ENCODE measurements around the gene RGS7. TPM values are rescaled to one million over a fixed set of nuclear protein-coding genes. Genes with fewer than 3 reads are reported as not detected.

Gene RGS7
- total and polyA plus RNA-seq, 2 of the 4 experiments (the other 2 are of a cell fraction), result 0.58 to 0.72 TPM

GRCh38 chr1:240909701-240910457 lies 447.1 kb downstream of the RGS7 start:
- in situ Hi-C loops (cut with MboI; ENCODE audit: low sequenced_read_pairs) (no loop called here), dilution Hi-C loops (cut with HindIII; ENCODE audit: low sequenced_read_pairs, unreplicated experiment) (no loop called here), intact Hi-C loops (cut with micrococcal nuclease) (no loop called here)
- H3K18ac ChIP-seq (ENCODE audit: low read depth, low read length), result no peak overlapping the region
- no peak overlapping the region for H4K8ac ChIP-seq (ENCODE audit: low read depth in 2 of 2, low read length in 2 of 2)
- H2BK15ac ChIP-seq (ENCODE audit: low read depth, low read length), result no peak overlapping the region
- H3K79me1 ChIP-seq (ENCODE audit: low read depth in 1 of 2, low read length in 2 of 2), result no peaks in the 10 kb centered on the region
- no peak overlapping the region for H3K14ac ChIP-seq (replicated peaks; ENCODE audit: low read depth, low read length)
- H3K27ac ChIP-seq (ENCODE audit: insufficient read depth, low read length), result no peak overlapping the region
- 60% methylated on average over 2 of the region's 12 CpGs; no CpG with 5 or more reads in 1 of the 2 experiments for WGBS, 2 experiments (ENCODE audit: extremely low coverage in 2 of 2, insufficient read length in 1 of 2)
- no peak for TF ChIP-seq POLR2A (IDR thresholded peaks at IDR 0.05; ENCODE audit: low read depth, low read length)
- TF ChIP-seq MAFK (IDR thresholded peaks at IDR 0.05; ENCODE audit: low read depth, low read length), result no peak
- no peak for TF ChIP-seq MAZ (IDR thresholded peaks at IDR 0.05; ENCODE audit: borderline replicate concordance, low read depth, low read length)
- TF ChIP-seq USF2 (IDR thresholded peaks at IDR 0.05; ENCODE audit: low read depth, low read length), result no peak
- no peak for TF ChIP-seq NFE2L2 (IDR thresholded peaks at IDR 0.05; ENCODE audit: low read depth, low read length)
- no peak for TF ChIP-seq RFX5 (IDR thresholded peaks at IDR 0.05; ENCODE audit: low read depth, low read length)
- no peak for TF ChIP-seq RAD21 (IDR thresholded peaks at IDR 0.05; ENCODE audit: low read length)
- TF ChIP-seq MXI1 (IDR thresholded peaks at IDR 0.05; ENCODE audit: borderline replicate concordance, low read depth, low read length), result no peak
- TF ChIP-seq CHD1 (IDR thresholded peaks at IDR 0.05; ENCODE audit: low read depth, low read length), result no peak
- no peak for TF ChIP-seq CTCF (conservative IDR thresholded peaks at IDR 0.05; ENCODE audit: low read depth, low read length)
- TF ChIP-seq FOS (IDR thresholded peaks at IDR 0.05; ENCODE audit: low read depth, low read length), result no peak
- no peak for TF ChIP-seq RCOR1 (IDR thresholded peaks at IDR 0.05; ENCODE audit: insufficient replicate concordance, low read length)
- no peak for TF ChIP-seq SMC3 (IDR thresholded peaks at IDR 0.05; ENCODE audit: low read depth, low read length)
- no peak for TF ChIP-seq BHLHE40 (IDR thresholded peaks at IDR 0.05; ENCODE audit: low read depth, low read length)
- TF ChIP-seq CEBPB (IDR thresholded peaks at IDR 0.05; ENCODE audit: low read depth, low read length), result no peak
- TF ChIP-seq ELK1 (IDR thresholded peaks at IDR 0.05; ENCODE audit: borderline replicate concordance, low read depth, low read length), result no peak
- H3K9ac ChIP-seq (ENCODE audit: low read depth, low read length), result no peak overlapping the region
- no peak overlapping the region for H4K5ac ChIP-seq (ENCODE audit: low read depth, low read length)
- no peaks in the 10 kb centered on the region for H3K9me1 ChIP-seq (ENCODE audit: insufficient read depth, low read length)
- H2AK5ac ChIP-seq (ENCODE audit: low read depth, low read length), result no peak overlapping the region
- no peak overlapping the region for H2AFZ ChIP-seq (replicated peaks; ENCODE audit: low read length, poor library complexity)
- H4K91ac ChIP-seq (ENCODE audit: insufficient read depth, low read depth, low read length), result no peak overlapping the region
- no peak overlapping the region for H2BK120ac ChIP-seq (ENCODE audit: low read depth, low read length)
- H3K23ac ChIP-seq (ENCODE audit: low read depth, low read length), result no peak overlapping the region
- no TSS peak for BruUV-seq (replicated peaks)
- H3K27me3 ChIP-seq (ENCODE audit: control insufficient read depth, insufficient read depth, low read length), result no peaks in the 10 kb centered on the region
- H3K56ac ChIP-seq (ENCODE audit: extremely low read depth, insufficient read depth, low read length), result no peak overlapping the region
- ChIA-PET CTCF (no interaction called here), POLR2A (ENCODE audit: unreplicated experiment) (no interaction called here)
- H3K4me3 ChIP-seq (ENCODE audit: insufficient read depth, low read depth, low read length), result no peak overlapping the region
- no peaks in the 10 kb centered on the region for H4K20me1 ChIP-seq (ENCODE audit: insufficient read depth, low read length)
- DNase-seq, result no peak
- H2BK5ac ChIP-seq (ENCODE audit: low read depth, low read length, poor library complexity, severe bottlenecking), result no peak overlapping the region
- no peak for ATAC-seq (ENCODE audit: low read depth)
- no peak overlapping the region for H3K4me2 ChIP-seq (ENCODE audit: low read depth, low read length)
- H3K9me3 ChIP-seq (ENCODE audit: control insufficient read depth, insufficient read depth, low read length), result no peaks in the 10 kb centered on the region
- H3K4me1 ChIP-seq (ENCODE audit: control insufficient read depth, insufficient read depth, low read length), result no peaks in the 10 kb centered on the region
- H2BK20ac ChIP-seq (ENCODE audit: low read depth, low read length), result no peak overlapping the region
- H2AK9ac ChIP-seq (replicated peaks; ENCODE audit: low read depth, low read length, poor library complexity), result no peak overlapping the region
- H3K36me3 ChIP-seq (ENCODE audit: control insufficient read depth, insufficient read depth, low read length), result no peaks in the 10 kb centered on the region
- H3K4ac ChIP-seq (ENCODE audit: low read depth, low read length), result no peak overlapping the region

Measured in IMR-90 (cell line).